Pulmonary artery endothelial cell (primary cell): ENCODE data around the gene TMEM129. TPM values are rescaled to one million over a fixed set of nuclear protein-coding genes. Genes with fewer than 3 reads are reported as not detected.
A peak's percentile ranks its signal among the peaks of the same experiment; 100 is the strongest.

Experiments
- DNase-seq: peaks from one replicate; pipeline ENCODE4 v3.0.0-alpha.2; 2011; ENCODE audit warnings: low read depth, low spot score
- total RNA-seq: library from RNA; depleted of rRNA; stranded (reverse); fragments of >200 nt; gene quantifications from 2 replicates; pipeline ENCODE4 v1.2.3, GENCODE V29; 2014

TMEM129 gene
- total RNA-seq, 1 donor from 2014 or later, result 32.4 TPM

DNA sequence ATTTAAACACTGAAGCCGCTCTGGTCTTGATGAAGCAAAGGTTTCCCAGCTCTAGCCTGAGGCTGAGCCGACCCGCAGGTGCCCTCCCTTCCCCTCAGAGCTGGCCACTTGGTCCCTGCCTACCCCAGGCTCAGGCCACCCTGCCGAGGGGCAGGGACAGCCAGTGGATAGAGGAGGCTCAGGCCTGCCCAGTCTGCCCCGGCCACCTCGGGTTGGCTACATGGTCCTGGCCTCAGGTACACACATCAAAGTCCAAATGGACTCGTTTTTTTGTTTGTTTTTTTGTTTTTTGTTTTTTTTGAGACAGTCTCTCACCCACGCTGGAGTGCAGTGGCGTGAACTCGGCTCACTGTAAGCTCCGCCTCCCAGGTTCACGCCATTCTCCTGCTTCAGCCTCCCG lies 24.0 kb upstream of the TMEM129 start:
- DNase-seq, result no peak

DNA sequence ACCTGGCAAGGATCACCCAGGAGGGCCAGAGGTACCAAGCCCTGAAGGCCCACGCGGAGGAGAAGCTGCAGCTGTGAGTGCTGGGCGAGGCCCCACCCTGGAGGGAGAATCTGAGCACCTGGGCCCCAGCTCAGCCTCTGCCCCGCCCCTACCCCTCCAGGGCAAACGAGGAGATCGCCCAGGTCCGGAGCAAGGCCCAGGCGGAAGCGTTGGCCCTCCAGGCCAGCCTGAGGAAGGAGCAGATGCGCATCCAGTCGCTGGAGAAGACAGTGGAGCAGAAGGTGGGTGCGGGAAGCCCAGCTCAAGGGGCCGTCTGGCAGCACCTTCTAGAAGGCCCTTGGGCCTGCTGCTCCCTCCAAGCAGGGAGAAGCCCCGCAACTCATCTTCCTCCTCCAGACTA lies 23.4 kb upstream of the TMEM129 start:
- no peak for DNase-seq

DNA sequence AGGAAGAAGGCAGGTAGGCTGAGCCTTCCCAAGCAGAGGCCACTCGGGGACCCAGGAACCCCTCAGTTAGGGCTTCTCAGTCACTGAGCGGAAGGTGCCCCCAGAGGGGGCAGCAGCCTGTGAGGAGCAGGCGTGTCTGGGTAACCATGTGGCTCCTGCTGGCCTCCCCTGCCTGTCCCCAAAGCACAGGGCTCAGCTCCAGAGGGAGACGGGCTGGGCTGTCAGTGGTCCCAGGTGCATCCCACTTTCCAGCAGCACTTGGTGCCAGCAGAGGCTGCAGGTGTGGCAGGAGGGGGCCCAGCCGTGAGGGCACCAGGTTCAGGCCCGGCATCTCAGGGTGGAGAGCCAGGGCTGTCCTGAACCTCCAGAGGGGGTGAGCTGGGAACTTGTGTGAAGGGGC lies 22.9 kb upstream of the TMEM129 start:
- no peak for DNase-seq

- no peak for DNase-seq
Observed at GRCh38 chr4:1743551-1743950, 22.4 kb upstream of the TMEM129 start.

DNA sequence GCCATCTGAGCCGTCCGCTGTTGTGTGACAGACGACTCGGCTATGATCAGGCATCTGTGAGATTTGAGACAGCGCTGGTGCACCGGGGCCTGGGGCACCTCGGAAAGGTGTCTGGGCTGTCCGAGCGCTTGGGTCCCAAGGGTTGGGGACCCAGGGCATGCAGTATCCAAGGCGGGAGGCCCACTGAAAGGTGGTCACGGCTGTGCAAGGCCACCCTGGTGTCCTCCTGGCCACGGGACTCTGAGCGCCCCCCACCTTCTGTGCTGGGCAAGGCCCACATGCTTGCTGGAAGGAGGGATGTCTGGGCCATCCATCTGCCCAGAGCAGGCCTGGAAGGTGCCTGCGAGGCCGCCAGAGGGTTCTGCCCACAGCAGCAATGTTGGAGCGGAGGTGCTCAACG lies 20.1 kb upstream of the TMEM129 start:
- DNase-seq, result no peak

DNA sequence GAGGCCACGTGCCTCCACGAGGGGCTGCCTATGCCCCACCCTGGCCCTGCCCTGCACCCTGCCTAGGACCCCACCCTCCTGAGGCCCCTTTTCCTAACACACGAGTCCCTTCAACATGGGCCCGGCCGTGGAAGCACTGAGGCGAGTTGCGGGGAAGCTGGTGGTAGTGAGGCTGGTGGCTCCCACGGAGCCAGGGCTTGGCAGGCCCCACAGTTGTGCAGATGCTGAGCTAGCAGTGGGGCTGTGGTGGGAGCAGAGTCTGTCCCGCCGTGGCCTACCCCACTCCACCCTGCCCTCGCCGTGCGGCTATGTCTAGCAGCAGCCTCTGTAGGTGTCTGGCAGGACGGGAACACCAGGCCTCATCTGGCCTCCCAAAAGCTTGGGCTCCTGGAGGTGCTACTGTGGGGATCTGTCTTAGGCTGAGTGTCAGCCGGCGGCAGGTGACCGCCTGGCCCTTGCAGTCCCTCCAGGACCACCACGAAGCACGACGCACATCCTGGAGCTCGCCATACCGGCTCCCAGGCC lies 19.0 kb upstream of the TMEM129 start:
- no peak for DNase-seq

DNA sequence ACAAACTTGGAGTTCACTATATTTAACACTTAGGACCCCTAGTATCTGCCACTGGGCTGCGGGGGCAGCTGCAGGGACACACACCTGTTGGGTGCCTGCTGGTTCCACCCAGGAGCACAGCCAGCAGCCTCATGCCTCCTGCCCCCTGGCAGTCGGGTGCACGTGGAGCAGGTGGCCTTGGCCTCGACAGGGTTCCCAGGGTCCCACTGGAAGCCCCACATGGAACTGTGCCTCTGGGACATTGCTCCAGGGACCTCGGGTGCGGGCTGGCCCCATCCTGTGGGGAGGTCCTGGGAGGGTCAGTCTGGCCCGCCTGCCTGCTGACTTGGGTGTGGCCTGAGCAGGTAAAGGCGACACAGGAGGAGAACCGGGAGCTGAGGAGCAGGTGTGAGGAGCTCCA lies 18.2 kb upstream of the TMEM129 start:
- DNase-seq, result no peak

GRCh38 chr4:1738410-1738809 lies 17.3 kb upstream of the TMEM129 start:
- DNase-seq, result no peak

DNA sequence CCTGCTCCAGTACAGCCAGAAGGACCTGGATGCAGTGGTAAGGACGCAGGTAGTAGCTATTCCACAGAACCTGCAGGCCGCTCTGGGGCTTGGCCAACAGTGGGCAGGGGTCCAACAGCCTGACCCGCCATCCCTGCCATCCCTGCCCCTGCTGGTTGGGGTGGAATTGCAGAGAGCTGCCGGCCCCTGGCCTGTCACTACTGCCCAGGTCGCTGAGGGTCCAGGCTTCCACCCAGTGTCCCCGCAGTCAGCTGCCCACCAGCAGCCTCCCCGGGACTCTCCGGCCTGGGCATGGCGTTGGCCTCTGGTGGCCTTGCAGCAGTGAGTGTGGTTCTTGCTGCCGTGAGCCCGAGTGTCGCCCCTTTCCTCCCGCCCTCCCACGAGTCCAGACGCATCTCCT lies 16.5 kb upstream of the TMEM129 start:
- DNase-seq, result no peak

GRCh38 chr4:1736812-1737211 lies 15.7 kb upstream of the TMEM129 start:
- DNase-seq, result no peak

- no peak for DNase-seq
Observed at GRCh38 chr4:1735215-1735614, 14.1 kb upstream of the TMEM129 start.

GRCh38 chr4:1732911-1733310 lies 11.8 kb upstream of the TMEM129 start:
- no peak for DNase-seq

DNA sequence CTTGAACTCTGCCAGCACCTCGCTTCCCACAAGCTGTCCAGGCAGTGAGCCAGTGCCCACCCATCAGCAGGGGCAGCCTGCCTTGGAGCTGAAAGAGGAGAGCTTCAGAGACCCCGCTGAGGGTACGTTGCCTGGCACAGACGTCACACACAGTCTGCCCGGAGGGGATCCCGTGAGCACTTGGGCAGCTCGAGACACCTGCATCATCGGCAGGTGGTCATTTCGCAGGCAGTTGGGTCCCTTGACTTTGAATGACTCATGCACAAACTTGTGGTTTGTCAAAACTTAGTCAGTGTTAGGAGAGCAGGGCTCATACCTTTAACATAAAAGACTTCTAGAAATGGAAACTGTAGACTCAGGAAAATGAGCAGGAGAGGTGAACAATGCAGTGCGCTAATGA lies 10.1 kb upstream of the TMEM129 start:
- DNase-seq, result no peak

DNA sequence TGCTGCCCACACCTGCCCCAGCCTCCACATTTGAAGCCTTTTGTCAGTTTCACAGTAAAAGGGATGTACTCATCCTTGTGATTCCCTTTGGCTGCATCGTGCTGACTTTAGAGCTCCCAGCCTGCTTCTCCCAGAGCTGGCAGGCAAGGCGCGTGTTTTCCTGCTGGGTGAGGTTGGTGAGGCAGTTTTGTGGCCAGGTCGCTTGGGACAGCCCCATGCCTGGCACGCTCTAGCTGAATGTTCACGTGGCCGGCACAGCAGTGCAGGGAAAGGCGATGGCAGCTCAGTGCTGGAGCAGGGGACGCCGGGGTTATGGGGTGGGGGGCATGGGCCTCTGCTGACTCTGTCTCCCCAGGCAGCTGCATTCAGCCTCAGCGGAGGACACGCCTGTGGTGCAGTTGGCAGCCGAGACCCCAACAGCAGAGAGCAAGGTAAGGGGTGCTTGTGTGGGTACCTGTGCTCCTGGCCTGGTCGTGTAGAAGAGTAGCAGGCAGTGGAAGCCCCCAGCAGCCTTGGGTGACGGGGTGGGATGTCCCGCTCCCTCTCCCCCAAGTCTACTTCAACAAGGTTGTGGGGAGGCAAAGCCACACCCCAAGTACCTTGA lies 9.5 kb upstream of the TMEM129 start:
- no peak for DNase-seq

DNA sequence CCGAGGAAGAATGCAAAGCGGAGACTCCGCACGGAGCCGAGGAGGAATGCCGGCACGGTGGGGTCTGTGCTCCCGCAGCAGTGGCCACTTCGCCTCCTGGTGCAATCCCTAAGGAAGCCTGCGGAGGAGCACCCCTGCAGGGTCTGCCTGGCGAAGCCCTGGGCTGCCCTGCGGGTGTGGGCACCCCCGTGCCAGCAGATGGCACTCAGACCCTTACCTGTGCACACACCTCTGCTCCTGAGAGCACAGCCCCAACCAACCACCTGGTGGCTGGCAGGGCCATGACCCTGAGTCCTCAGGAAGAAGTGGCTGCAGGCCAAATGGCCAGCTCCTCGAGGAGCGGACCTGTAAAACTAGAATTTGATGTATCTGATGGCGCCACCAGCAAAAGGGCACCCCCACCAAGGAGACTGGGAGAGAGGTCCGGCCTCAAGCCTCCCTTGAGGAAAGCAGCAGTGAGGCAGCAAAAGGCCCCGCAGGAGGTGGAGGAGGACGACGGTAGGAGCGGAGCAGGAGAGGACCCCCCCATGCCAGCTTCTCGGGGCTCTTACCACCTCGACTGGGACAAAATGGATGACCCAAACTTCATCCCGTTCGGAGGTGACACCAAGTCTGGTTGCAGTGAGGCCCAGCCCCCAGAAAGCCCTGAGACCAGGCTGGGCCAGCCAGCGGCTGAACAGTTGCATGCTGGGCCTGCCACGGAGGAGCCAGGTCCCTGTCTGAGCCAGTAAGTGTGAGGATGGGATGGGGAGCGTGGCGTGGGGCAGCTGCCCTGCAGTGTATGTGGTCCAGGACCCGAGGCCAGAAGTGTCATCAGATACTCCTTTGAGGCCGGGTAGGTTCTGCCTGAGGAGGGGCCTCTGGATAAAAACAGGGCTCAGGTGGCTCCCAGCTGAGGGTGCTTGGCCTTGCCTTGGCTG lies 7.2 kb upstream of the TMEM129 start:
- DNase-seq, result no peak

DNA sequence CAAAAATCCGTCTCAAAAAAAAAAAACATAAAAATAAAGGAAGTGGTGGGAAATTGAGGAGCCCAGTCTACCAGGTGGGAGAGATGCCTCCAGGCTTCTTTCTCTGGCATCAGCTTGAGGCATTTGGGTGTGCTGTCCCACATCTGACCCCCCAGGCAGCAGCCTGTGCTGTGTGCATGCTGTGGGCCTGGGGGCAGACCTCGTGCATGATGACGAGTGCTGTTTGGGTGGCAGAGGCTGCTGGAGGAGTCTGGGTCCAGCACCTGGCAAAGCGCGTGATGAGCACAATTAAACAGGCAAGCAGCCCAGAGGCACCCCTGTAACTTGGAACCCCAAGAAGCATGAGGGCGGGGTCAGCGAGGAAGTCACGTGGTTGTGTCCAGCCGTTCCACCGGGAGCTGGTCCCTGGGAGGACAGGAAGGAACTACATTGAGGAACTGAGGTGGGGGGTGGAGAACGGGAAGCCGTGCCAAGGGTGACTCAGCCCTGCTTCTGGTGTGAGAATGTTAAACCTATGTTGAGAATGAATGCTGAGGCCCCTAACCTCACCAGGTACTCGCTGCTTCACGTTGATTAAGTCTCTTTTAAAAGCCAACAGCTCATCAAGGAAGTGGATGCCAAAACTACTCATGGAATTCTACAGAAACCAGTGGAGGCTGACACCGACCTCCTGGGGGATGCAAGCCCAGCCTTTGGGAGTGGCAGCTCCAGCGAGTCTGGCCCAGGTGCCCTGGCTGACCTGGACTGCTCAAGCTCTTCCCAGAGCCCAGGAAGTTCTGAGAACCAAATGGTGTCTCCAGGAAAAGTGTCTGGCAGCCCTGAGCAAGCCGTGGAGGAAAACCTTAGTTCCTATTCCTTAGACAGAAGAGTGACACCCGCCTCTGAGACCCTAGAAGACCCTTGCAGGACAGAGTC lies 6.3 kb upstream of the TMEM129 start:
- peak; percentile 78 for DNase-seq

- DNase-seq, result no peak
Observed at GRCh38 chr4:1726146-1726934, 5.2 kb upstream of the TMEM129 start.

DNA sequence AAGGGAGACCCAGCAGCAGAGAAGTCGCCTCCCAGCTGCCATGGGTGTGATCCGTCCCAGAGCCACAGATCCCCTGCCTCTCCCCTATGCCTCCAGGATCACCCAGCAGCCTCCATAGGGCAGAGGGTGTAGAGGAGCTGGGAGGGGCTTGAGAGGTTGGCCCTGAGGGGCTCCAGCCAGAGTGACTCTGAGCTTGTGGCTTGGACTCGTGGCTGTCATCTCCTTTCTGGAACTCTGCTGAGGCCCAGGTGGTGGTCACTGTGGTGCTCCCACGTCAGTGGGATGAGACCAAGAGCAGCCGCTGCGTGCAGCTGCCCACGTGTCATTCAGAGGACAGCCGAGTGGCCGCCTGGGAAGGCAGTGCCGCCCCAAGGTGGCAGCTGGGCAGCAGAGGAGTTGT lies 4.4 kb upstream of the TMEM129 start:
- no peak for DNase-seq

- DNase-seq, result no peak
Observed at GRCh38 chr4:1723131-1723801, 2.1 kb upstream of the TMEM129 start.

DNA sequence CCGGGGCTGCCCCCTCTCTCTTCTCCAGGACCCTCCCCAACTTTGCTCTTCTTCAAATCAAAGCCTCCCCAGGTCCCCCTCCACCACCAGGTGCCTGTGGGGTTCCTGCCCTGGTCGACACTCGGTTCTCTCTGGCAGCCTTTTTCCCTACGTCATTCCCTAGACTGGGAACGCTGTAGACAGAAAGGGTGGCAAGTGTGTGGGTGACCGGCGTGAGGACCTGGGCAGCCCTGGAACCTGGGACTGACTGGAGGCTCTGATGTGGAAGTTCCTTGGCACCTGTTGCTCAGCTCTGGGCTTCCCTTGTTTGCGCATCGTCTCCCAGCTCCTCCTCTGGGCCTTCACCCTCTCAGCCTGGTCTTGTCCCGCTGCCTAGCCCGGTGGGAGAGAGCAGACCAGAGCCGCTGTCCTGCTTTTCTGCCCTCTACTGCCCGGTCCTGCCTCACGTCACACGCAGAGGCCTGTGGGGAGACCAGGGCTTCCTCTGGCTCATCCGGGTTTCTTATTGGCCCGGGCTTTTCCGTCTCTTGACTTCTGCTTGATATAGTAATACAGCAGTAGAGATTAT lies 1.5 kb upstream of the TMEM129 start:
- DNase-seq, result no peak
